GM21526 (cell line): ENCODE data around the gene ABHD6.
A peak's percentile ranks its signal among the peaks of the same experiment; 100 is the strongest.
"Not testable (repeated sequence)": the region's sequence is repeated elsewhere in the genome, so short reads cannot be mapped to it uniquely, and the experiment has no call there.

Experiments
- ATAC-seq: cut with Tn5 transposase; IDR thresholded peaks from one replicate; pipeline ENCODE4 v1.9.1; 2021; ENCODE audit warnings: moderate library complexity; ENCODE audit not compliant: unreplicated experiment, low FRiP score

Gene ABHD6, protein sequence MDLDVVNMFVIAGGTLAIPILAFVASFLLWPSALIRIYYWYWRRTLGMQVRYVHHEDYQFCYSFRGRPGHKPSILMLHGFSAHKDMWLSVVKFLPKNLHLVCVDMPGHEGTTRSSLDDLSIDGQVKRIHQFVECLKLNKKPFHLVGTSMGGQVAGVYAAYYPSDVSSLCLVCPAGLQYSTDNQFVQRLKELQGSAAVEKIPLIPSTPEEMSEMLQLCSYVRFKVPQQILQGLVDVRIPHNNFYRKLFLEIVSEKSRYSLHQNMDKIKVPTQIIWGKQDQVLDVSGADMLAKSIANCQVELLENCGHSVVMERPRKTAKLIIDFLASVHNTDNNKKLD

DNA sequence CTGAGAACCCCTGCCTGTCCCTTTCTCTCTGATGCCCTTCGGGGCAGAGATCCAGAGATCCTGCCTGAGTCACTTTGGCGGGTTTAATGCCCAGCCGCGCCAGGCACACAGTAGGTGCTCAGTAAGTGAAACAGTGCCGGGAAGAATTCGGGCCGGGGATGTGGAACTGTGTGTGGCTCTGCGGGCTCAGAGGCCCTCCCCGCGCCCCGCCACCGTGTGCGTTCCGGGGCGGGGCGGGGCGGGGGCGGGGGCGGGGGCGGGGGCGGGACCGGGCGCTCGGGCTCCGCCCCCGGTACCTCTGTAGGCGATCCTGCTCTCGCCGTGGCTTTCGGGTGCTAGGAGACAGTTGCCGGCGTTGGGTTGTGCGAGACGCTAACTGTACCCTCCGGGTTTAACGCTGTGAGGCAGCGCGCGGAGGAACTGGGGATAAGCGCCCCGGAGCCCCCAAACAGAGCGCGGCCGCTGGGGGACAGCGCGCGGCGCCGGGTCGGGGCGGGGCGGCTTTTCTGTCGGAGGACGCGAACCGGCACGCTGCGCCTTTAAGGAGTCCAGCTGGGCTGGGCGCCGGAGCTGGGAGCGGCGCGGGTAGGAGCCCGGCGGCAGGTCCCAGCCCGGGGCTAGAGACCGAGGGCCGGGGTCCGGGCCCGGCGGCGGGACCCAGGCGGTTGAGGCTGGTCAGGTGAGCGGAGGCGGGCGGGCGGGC, at the start of gene ABHD6:
TSS of gene ABHD6 (plus strand) at position 555 of the 703 bp plus-strand sequence. CDS start 18,795 bp downstream, outside the sequence.
- ATAC-seq = peak; percentile 67

DNA sequence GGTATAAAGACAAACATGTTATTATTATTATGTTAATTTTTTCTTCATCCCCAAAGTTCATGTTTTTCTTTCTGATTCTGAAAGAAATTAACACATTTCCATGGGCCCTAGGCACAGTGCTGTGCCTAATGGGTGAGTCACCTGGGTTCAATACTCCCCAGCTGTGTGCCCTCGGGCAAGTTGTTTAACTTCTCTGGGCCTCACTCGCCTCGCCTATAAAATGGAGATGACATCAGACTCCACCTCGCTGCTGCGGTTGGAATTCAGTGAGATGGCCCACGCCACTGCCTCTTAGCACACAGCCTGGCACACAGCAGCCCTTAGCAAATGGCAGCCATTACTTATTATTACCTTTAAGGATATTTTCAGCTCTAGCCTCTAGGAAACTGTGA, 49.4 kb upstream of the ABHD6 start:
- no peak for ATAC-seq

DNA sequence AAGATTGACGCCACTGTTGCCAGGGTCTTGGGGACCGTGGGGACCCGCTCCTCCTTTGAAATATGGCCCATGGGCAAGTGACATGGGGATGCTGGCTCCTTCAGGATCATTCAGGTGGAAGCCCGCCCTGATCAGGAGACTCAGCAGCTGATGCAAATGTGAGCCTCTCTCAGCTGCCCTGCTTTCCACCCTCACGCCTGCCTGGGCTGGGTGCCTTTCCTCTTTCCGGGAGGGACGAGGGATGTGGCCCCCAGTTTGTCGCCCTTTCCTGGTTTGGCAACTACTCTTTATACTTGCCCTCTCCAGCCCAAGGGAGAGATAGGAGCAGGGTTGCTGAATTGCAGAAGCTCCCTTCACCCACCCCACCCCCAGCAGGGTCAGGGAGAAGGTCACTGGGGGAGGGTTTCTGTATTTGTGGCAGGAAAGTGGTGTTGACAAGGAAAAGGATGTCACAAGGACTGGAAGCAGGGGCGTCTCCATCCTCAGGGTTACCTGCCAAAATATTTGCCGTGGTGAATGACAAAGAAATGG, 48.6 kb upstream of the ABHD6 start:
- no peak for ATAC-seq

DNA sequence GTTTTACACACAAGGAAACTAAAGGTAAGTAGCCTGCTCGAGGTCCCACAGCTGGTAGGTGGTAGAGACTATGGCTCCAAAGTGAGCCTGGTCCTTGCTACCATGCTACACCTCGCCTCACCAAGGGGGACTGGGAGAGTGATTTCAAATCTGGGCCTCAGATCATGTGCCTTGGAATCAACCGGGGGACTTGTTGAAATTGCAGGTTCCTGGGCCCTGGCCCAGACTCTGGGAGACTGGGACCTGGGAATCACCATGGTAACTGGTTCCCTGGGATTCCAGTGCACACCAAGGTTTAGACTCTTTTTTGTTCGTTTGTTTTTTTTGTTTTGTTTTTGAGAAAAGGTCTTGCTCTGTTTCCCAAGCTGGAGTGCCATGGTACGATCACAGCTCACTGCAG, 47.9 kb upstream of the ABHD6 start:
- ATAC-seq = no peak

DNA sequence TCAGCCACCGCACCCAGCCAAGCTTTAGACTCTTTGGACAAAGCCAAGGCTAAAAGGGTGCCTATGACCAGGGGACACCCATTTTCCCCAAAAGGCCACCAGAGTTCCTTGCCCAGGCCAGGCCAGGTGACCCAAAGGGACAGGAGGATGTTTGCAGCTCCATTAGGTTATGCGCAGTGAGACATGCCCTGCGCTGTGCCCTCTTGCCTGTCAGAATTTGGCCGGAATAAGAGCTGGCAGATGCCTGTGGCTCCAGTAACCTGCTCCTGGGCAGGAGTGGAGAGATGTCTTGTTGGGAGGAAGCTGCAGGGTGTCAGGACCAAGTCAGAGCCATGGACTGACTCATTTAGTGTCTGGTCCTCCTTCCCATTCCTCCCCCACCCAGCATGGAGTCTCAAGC, 47.3 kb upstream of the ABHD6 start:
- no peak for ATAC-seq

DNA sequence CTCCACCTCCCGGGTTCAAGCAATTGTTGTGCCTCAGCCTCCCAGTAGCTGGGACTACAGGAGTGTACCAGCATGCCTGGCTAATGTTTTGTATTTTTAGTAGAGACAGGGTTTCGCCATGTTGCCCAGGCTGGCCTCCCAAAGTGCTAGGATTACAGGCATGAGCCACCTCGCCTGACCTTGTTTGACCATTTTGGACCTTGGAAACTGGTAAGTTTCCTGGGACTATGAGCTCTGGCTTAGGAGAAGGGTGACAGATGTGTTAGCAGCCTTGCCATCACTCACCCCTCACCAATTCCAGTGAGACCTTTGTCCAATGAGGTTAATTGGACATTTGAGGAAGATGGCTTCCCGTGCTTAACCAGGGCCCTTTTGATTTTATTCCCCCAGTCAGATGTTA, 46.7 kb upstream of the ABHD6 start:
- ATAC-seq = no peak

DNA sequence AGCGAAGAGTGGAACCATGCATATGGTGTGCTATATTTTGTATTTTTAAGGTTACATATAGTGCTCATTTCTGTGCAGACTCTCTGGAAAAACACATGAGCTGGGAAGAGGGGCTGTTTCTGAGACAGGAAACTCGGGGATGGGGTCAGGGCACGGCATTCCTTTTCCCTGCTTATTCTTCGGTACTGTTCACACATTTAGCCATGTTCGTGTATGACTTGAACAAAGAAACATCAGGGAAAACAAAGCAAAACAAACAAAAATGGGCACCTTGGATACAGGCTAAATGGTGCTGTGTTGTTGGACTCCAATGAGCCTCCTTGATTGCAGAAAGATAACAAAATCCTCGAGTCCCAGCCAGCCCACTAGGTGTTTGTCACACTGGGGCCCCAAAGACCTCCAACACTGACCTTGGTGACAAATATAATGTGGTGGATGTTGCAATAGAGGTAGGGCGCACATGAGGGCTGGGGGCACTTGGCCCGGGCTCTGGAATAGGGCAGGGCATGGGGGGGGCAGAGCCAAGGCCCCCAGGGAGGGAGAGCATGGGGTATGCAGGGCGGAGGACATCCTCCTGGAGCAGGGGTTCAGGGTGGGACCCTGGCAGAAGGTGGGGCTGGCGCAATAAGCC, 46.1 kb upstream of the ABHD6 start:
- no peak for ATAC-seq

DNA sequence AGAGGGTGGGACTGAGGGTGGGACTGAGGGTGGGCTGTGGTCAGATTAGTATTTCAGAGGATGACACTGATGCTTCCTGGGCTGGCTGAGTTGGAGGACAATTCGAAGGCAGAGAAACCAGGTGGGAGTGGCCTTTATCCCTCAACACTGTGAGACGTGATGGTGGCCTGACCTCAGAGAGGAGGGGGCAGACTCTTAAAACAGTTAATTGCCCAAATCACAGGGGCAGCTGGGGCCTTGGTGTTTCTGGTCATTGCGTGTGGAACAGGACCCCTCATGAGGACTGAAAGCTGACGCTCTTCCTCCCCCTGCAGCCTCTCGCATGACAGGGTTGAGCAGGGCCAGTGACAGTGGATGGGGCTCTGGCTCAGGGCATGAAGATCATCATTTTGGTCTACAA, 45.5 kb upstream of the ABHD6 start:
- no peak for ATAC-seq

DNA sequence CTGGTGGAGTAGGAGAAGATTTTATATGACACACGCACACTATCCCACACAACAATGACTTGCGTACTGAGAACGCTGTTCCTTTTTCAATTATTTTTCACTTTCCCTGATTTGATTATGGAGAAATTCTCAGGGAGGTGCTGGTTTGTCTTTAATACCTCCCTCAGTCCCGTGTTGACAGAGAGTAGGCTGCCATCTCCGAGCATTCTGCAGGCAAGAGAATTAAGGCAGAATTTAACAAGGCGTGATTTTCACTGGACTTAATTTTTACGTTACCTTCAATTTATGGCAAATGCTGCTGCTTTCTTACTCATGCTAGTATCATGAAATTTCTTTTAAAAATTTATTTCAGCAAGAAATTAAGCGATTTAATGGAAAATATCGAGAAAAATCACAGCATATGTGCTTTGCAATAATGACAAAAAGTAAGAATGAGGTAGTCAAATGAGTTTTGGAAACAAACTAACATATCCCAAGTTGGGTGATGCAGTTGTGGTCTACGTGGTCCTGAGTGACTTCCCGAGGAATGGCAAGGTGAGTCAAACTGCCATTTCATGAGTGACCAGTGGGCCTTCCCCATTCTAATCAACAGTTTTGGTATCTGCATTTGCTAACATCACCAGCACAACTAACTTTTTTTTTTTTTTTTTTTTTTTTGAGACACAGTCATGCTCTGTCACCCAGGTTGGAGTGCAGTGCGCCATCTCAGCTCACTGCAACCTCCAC, 43.7 kb upstream of the ABHD6 start:
- no peak for ATAC-seq

DNA sequence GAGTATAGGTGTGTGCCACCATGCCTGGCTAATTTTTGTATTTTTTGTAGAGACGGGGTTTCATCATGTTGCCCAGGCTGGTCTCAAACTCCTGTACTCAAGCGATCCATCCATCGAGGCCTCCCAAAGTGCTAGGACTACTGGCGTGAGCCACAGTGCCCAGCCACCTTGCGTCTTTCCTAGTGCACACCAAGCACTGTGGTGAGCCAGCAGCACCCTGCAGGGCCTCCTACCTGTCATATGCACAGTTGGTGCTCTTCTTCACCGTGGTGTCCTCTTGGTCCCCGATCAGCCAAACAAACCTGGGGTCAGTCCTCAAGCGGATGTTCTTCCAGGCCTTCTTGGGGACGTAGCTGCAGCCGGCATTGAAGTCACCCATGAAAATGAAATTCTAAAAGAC, 40.0 kb upstream of the ABHD6 start:
- ATAC-seq = no peak

DNA sequence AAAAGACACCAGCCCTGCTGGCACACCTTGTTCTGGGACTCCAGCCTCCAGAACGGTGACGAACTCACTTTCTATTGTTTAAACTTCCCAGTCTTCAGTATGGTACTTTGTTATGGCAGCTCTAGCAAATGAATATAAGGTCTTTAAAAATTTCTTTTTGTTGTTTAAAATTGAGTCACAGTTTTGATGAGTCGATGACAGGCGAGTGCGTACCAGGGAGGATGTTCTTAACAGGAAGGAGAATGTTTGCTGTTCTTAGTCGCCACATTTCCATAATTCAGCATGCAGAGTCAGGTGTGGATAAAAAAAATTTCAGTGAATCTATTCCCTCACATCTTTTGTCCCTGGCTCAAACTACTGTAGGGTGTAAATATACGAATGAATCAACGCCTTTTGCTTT, 39.2 kb upstream of the ABHD6 start:
- ATAC-seq = no peak

DNA sequence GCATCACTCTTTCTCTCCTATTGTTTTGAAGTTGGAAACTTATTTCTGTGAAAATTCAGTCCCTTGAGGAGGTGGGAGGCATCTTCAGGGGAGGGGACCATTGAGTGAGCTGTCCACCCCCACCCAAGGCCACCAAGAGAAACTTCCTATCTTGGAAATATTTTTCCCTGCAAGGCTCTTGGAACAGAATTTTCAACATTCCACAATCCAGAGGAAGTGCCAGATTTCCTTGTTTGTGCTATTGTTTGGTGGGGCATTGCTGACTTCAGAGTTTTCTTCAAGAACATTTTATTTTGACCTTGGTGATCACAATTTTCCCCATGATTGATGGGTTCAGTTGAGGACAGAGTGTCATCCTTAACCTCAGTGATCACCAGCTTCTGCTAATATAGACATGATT, 38.8 kb upstream of the ABHD6 start:
- no peak for ATAC-seq

DNA sequence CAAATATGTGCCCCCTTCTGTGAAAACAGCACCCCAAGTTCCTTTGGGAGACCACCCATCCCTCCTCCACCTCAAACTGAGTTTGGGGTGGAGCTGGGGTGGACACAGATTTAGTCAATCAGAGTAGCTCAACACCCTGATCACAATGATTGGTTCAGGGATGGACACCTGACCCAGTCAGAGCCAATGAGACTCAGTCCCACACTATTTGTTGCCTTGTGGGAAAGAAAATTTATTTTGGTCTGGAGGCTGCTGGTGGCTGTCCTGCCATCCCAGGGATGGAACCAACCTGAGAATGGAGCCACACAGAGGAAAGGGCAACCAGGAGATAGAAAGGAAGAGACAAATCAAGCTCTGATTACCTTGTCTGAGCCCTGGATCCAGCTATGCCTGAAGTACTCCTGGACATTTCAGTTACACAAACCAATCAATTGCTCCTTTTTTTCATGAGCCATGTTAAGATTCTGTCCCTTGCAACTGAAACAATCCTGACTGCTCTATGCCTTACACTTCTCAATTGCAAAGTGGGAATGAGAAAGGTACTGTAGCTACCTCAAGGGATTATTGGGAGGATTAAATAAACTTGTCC, 37.4 kb upstream of the ABHD6 start:
- ATAC-seq = no peak

DNA sequence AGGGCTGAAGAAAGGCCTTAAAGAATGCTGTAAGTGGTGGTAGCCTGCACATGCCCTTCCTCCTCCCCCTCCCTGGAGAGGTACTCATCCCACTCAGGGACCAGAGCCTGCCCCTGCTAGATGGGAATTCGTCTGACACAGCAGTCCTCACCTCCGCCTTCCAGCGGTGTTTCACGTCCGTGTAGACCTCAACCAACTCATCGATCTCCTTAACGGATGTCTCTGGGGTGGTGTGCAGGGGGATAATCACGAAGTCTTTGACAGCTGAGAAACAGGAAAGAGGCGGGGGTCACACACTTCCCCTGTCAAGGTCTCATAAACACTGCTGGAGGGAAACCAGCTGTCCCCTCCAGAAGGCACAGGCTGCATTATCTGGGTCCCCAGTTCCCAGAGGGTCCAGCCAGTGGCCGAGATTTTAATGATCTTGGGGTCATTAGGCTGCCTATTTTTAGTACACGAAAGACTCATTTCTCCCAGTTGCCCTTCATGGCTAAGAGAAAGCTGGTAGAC, 36.7 kb upstream of the ABHD6 start:
- ATAC-seq = no peak

DNA sequence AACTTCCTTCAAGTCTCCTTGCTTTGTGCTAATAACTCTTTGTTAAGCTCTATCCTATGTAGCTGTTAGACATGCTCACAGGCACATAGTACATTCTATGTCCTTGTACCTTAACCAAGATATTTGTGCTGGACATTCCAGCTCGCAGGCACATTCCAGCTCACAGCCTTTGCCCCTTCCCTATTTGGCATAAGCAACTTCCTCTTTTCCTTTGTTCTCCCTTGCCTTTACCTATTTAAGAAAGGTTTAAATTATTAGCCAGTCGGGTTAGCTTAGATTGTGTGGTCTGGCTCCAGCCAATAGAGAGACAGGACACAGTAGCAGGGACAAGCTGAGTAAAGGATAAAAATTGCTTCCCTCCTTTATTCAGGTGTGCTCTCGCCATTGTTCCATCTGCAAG, 36.1 kb upstream of the ABHD6 start:
- ATAC-seq = not testable (repeated sequence)

DNA sequence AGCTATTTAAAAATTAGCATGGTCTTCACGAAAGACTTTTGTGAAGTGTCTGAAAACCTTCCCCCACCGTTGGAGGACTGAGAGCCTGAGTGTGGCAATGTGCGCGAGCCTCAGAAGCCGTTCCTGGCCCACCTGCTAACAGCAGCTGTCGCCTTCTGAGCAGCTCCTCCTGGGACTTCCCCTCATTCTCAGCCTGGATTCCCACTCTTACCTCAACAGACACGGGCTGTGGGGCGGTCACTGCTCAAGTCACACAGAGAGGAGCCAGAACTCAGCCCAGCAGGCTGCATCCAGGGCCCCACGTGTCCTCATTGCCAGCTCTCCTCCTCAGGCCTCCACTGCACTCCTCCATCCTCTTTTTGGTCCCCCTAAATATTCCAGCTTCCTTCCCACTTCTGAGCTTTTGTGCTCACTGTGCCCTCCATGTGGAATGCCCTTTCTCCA, 34.7 kb upstream of the ABHD6 start:
- ATAC-seq = peak; percentile 55

DNA sequence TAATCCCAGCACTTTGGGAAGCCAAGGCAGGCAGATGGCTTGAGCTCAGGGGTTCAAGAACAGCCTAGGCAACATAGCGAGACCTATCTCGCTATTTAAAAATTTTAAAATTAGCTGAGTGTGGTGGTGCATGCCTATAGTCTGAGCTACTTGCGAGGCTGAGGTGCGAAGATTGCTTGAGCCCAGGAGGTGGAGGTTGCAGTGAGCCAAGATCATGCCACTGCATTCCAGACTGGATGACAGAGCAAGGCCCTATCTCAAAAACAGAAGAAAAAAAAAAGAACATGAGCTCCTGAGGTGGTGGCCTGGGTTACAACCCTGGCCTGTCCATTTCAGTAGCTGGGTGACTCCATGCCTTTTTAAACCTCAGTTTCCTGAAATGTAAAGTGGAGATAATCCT, 34.1 kb upstream of the ABHD6 start:
- ATAC-seq = no peak

DNA sequence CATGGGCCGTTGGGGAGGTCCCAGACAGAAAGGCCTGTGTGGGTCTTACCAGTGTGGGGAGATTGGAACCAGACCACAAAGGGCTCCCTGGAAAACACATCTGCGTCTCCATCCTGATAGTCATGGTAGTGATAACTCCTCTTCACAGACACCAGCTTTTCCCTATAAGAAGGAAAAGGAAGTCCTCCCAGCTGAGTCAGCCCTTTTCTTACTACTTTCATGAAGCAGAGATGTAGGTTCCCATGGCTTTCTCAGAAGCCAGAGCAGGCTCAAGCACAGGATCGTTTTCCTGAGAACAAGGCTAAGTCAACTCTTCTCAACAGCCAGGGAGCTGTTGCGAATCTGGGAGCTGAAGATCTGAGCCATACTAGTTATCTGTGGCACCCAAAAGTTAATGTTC, 32.9 kb upstream of the ABHD6 start:
- ATAC-seq = no peak

DNA sequence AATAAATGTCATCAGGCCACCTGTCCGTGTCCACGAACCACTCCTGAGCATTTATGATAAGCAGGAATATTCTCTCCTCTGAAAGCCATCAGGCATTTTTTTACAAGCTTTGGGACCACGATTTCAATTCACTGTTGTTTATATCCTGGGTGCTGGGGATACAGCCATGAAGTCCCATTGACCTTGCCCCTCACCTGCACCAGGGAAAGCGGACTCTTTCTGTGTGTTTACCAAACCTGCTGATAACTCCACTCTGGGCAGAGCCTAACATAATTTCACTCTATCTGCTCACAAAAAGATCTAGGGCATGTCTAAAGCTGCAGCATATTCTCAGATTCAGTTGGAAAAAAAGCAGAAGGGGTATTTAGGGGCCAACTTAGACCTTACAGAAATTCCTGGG, 31.6 kb upstream of the ABHD6 start:
- no peak for ATAC-seq

DNA sequence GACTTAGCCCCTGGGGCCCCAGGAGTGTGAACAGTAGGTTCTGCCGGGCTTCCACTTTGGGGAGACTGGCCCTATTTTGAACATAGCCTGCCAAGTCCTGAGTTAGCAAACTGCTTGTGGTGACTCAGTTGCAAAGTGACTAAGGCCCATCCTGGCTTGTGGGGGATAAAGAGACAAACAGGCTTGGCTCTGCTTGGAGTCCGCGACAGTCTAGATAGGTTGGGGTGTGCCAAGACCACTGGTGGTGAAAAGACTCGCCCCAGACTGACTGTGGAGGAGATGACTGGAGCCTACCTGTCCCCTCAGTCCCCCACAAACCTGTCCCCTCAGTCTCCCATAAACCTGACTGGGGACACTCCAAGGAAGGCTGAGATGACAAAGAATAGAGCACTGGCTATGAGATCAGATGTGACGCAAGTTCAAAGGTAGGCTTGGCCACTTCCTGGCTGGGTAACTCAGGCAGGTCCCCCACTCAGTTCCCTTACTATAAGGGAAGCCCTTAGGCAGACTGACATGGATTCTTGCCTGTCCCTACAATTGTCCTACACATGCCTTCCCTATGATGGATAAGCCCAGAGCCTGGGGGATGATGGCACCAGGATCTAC, 31.1 kb upstream of the ABHD6 start:
- no peak for ATAC-seq
